Heart left ventricle (tissue), 16 donors: ENCODE data around the gene ATP2B1. TPM values are rescaled to one million over a fixed set of nuclear protein-coding genes. Genes with fewer than 3 reads are reported as not detected.

ENCODE experiments used
- ATAC-seq, 4 donors: fragments of 200-7000 bp; cut with Tn5 transposase; one replicate each; pipeline ENCODE4 v1.9.1; 2020 to 2022; ENCODE audit warnings: moderate library complexity in 4 of 4, mild to moderate bottlenecking in 3 of 4, moderate number of reproducible peaks in 1 of 4
- DNase-seq, 5 donors: peaks; one replicate each; pipeline ENCODE4 v3.0.0-alpha.2; 2020
- H3K27ac ChIP-seq, 12 donors: fragments of 200-600 bp; sonication (generic) in 4 of 12; one replicate each; pipeline versions ENCODE4 v1.5.0 to v1.8.0; 2016 to 2022; ENCODE audit warnings: mild to moderate bottlenecking in 2 of 12
- H3K27me3 ChIP-seq, 9 donors: fragments of 200-600 bp; sonication (generic) in 2 of 9; one replicate each; pipeline versions ENCODE4 v1.5.1 to v1.8.0; 2016 to 2022; ENCODE audit warnings: mild to moderate bottlenecking in 3 of 9
- H3K36me3 ChIP-seq, 9 donors: fragments of 200-600 bp; sonication (generic) in 2 of 9; one replicate each; pipeline versions ENCODE4 v1.5.0 to v1.8.0; 2018 to 2022; ENCODE audit warnings: mild to moderate bottlenecking in 2 of 9
- H3K4me1 ChIP-seq, 12 donors: fragments of 200-600 bp; sonication (generic) in 4 of 12; one replicate each; pipeline versions ENCODE4 v1.5.0 to v1.8.0; 2016 to 2022; ENCODE audit warnings: mild to moderate bottlenecking in 3 of 12
- H3K4me3 ChIP-seq, 12 donors: fragments of 200-600 bp; sonication (generic) in 4 of 12; one replicate each; pipeline versions ENCODE4 v1.5.0 to v1.8.0; 2017 to 2022; ENCODE audit warnings: mild to moderate bottlenecking in 9 of 12, moderate library complexity in 4 of 12
- H3K9me3 ChIP-seq, 12 donors: fragments of 200-600 bp; sonication (generic) in 4 of 12; one replicate each; pipeline versions ENCODE4 v1.5.0 to v1.8.0; 2016 to 2022; ENCODE audit warnings: mild to moderate bottlenecking in 1 of 12
- CTCF ChIP-seq, 12 donors: fragments of 200-600 bp; sonication (generic) in 4 of 12; IDR thresholded peaks; one replicate each; pipeline versions ENCODE4 v1.5.0 to v1.8.0; 2018 to 2022; ENCODE audit warnings: antibody characterized with exemption in 12 of 12, mild to moderate bottlenecking in 5 of 12
- POLR2A ChIP-seq, 2 donors: fragments of 450-650 bp; IDR thresholded peaks; one replicate each; pipeline ENCODE4 v1.6.1; 2017; ENCODE audit warnings: antibody characterized with exemption in 2 of 2, mild to moderate bottlenecking in 2 of 2, moderate library complexity in 2 of 2
- WGBS, 4 donors: extraction: QIAGEN DNeasy Blood & Tissue Kit in 2 of 4; methylation state at CpG; one replicate each; pipeline versions ENCODE4 v1.1.5 to v1.1.7; 2013 to 2018; 5-methylcytosine and 5-hydroxymethylcytosine counted together
- intact Hi-C, 10 donors: fragments of 100-400 bp; cut with DNase I; formaldehyde crosslinking; loops; one replicate each; pipeline versions ENCODE4 v1.11.1 to v1.14.2; 2022
- polyA plus RNA-seq, 2 donors: library from polyadenylated mRNA; stranded (reverse); fragments of 200-250 nt; gene quantifications; one replicate each; pipeline ENCODE4 v1.2.3, GENCODE V29; 2013
- total RNA-seq, 9 donors: library from RNA; depleted of rRNA in 2 of 9; stranded (reverse); fragments of >200 nt in 2 of 9; fragmentation: NEBNext Ultra II Directional in 3 of 9; extraction: Animal tissue kit (Norgen Biotek cat#: 25700) in 3 of 9; gene quantifications; one replicate each; pipeline versions ENCODE4 v1.1.0 to v1.2.4, GENCODE V29; 2016 to 2023
- donor health status: ischemic (EF 13 %, LVEDD 7.1; RV severe dilation, severe dysfunction).
- donor health status: healthy with polysubstance abuse.
- donor health status: DM: no; HTN: yes; CAD: no.
- donor health status: DM: no; HTN: no; CAD: no.
- donor health status: ischemic (EF 25% LVEDD 6.9; RV normal size, moderate dysfunction).
- donor health status: ischemic (EF 25% LVEDD 5.7; RV mildly dilated, moderate dysfunction).
- donor health status: healthy.
- donor health status: DM: yes; HTN: yes; CAD: no.
- donor health status: ischemic (EF 35%, LVEDD 5.7; RV mildly dilated, moderate dysfunction).
- donor health status: nonischemic (EF 11% LVEDD 7.7; RV severe dilation, severe dysfunction).
- donor health status: DM: yes; HTN: yes; CAD: no.
- donor health status: PGD.
- donor health status: ischemic (EF 29% LVEDD 5.4; RV normal size, mild dysfunction).
- donor health status: nonischemic (EF 23%, LVEDD 6.1; RV moderate dilation, normal function).

Gene ATP2B1
- total and polyA plus RNA-seq, 11 donors, result 3.3 to 34.9 (median 18.5) TPM

DNA sequence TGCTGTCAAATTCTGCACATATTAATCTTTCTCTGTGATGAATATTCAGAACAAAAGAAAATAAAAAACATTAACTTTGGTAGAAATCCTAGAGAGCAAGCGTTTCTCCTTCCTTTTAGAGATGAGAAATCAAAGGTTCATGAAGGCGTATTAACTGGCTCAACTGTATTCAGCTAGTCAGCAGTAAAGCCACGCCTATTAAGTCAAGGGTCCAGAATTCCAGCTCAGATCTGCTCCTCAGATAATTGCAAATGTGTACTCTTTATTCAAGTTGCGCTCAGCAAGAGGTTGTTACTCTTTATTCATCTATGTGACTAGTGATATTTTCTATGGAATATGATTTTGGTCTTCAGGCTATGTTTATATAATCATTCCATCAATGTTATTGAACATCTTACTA lies 169.7 kb downstream of the ATP2B1 start:
- WGBS, 4 donors, result 94 to 97% (median 95%) methylated on average over 4 of the region's 4 CpGs
- H3K27ac ChIP-seq, result no peak overlapping the region
- H3K4me1 ChIP-seq, result peaks cover 0 to 13% (median 3%) of the 10 kb centered on the region in 12 donors
- no peak overlapping the region for H3K4me3 ChIP-seq
- ATAC-seq (no peak), DNase-seq (no peak)
- H3K9me3 ChIP-seq, result no peaks in the 10 kb centered on the region
- intact Hi-C loops, result no loop called here
- H3K27me3 ChIP-seq, result no peaks in the 10 kb centered on the region
- TF ChIP-seq CTCF (IDR thresholded peaks at IDR 0.05), result no peak
- no peak for TF ChIP-seq POLR2A (IDR thresholded peaks at IDR 0.05)
- H3K36me3 ChIP-seq, result no peaks in the 10 kb centered on the region

Other genes with a start within 250 kb of the ATP2B1 start
- gene GALNT4, start 184.0 kb downstream of the ATP2B1 start, total RNA-seq, result 1 to 10 TPM; 1.9 to 5.4 (median 2.5) TPM
- 1 to 10 TPM; 1.4 to 1.6 TPM for gene GALNT4, start 184.0 kb downstream of the ATP2B1 start, polyA plus RNA-seq
- gene POC1B, start 182.8 kb downstream of the ATP2B1 start, total RNA-seq, result 10 to 100 TPM in 1 of 9 donors, 1 to 10 TPM in 8; 6.8 to 12.4 (median 8.7) TPM
- 1 to 10 TPM; 3.3 to 6.7 TPM for gene POC1B, start 182.8 kb downstream of the ATP2B1 start, polyA plus RNA-seq